Astrocyte (in vitro differentiated cells and primary cell): ENCODE data around the gene C1QTNF3. TPM values are rescaled to one million over a fixed set of nuclear protein-coding genes. Genes with fewer than 3 reads are reported as not detected.

Experiments used
- DNase-seq: peaks from one replicate; pipeline ENCODE4 v3.0.0-alpha.2; 2010; ENCODE audit warnings: low read depth
- FAIRE-seq: peaks from 2 replicates; lab custom pipeline; 2011; peaks lifted over from hg19 to GRCh38; lab: Jason Lieb, UNC
- H2AFZ ChIP-seq: 2 replicates; pipeline ENCODE4 v1.6.0; 2012; ENCODE audit warnings: low read depth, low read length, inconsistent platforms
- H3K27ac ChIP-seq: 2 replicates; pipeline ENCODE4 v1.5.1; 2011; ENCODE audit warnings: low read depth, low read length, inconsistent platforms
- H3K27me3 ChIP-seq: 2 replicates; pipeline ENCODE4 v1.6.0; 2011; ENCODE audit warnings: low read length, inconsistent platforms; ENCODE audit not compliant: insufficient read depth
- H3K36me3 ChIP-seq: 2 replicates; pipeline ENCODE4 v1.5.1; 2011; ENCODE audit warnings: low read length, inconsistent platforms; ENCODE audit not compliant: insufficient read depth
- H3K4me1 ChIP-seq: 2 replicates; pipeline ENCODE4 v1.5.1; 2011; ENCODE audit warnings: low read length, inconsistent platforms; ENCODE audit not compliant: insufficient read depth
- H3K4me2 ChIP-seq: 2 replicates; pipeline ENCODE4 v1.6.0; 2012; ENCODE audit warnings: low read length, inconsistent platforms
- H3K4me3 ChIP-seq: 2 replicates; pipeline ENCODE4 v1.5.1; 2011; ENCODE audit warnings: low read depth, mild to moderate bottlenecking, low read length, inconsistent platforms; ENCODE audit not compliant: insufficient read depth
- H3K79me2 ChIP-seq: 2 replicates; pipeline ENCODE4 v1.6.0; 2012; ENCODE audit warnings: mild to moderate bottlenecking, low read length, inconsistent platforms; ENCODE audit not compliant: insufficient read depth
- H3K9ac ChIP-seq: 2 replicates; pipeline ENCODE4 v1.6.0; 2012; ENCODE audit warnings: mild to moderate bottlenecking, low read length, inconsistent platforms
- H3K9me3 ChIP-seq: 2 replicates; pipeline ENCODE4 v1.5.1; 2012; ENCODE audit warnings: low read depth, mild to moderate bottlenecking, low read length, inconsistent platforms; ENCODE audit not compliant: insufficient read depth
- H4K20me1 ChIP-seq: 2 replicates; pipeline ENCODE4 v1.6.0; 2012; ENCODE audit warnings: low read length, inconsistent platforms; ENCODE audit not compliant: insufficient read depth
- H3K27ac Mint-ChIP-seq: one replicate; pipeline ENCODE4 v1.8.0; 2021; ENCODE audit warnings: mild to moderate bottlenecking, mixed read lengths; ENCODE audit not compliant: unreplicated experiment
- H3K27me3 Mint-ChIP-seq: one replicate; pipeline ENCODE4 v1.8.0; 2021; ENCODE audit warnings: low read depth, mixed read lengths; ENCODE audit not compliant: unreplicated experiment
- H3K36me3 Mint-ChIP-seq: one replicate; pipeline ENCODE4 v1.8.0; 2021; ENCODE audit warnings: low read depth, mixed read lengths; ENCODE audit not compliant: unreplicated experiment
- H3K4me1 Mint-ChIP-seq: one replicate; pipeline ENCODE4 v1.8.0; 2021; ENCODE audit warnings: low read depth, mixed read lengths; ENCODE audit not compliant: unreplicated experiment
- H3K4me3 Mint-ChIP-seq: one replicate; pipeline ENCODE4 v1.8.0; 2021; ENCODE audit warnings: mild to moderate bottlenecking, moderate library complexity, mixed read lengths; ENCODE audit not compliant: unreplicated experiment
- H3K9me3 Mint-ChIP-seq: one replicate; pipeline ENCODE4 v1.8.0; 2021; ENCODE audit warnings: mild to moderate bottlenecking, mixed read lengths; ENCODE audit not compliant: unreplicated experiment
- CTCF ChIP-seq: IDR thresholded peaks from 2 replicates; pipeline ENCODE4 v1.5.1; 2011; ENCODE audit warnings: low read depth, mild to moderate bottlenecking, inconsistent platforms, low read length, moderate library complexity; ENCODE audit not compliant: insufficient read depth
- EZH2 ChIP-seq: IDR thresholded peaks from 2 replicates; pipeline ENCODE4 v1.6.1; 2012; ENCODE audit warnings: mild to moderate bottlenecking, low read length, inconsistent platforms; ENCODE audit not compliant: insufficient read depth
- total RNA-seq: library from RNA; stranded (reverse); gene quantifications from 2 replicates; pipeline ENCODE4 v1.2.1, GENCODE V29; 2021

The C1QTNF3 gene
- total RNA-seq, 1 donor from 2014 or later = 0.95 TPM

GRCh38 chr5:34039398-34040157 is 3.4 kb downstream of the C1QTNF3 start:
- no peaks in the 10 kb centered on the region for H3K27me3 ChIP-seq
- no peak overlapping the region for H3K4me3 Mint-ChIP-seq
- no peaks in the 10 kb centered on the region for H3K79me2 ChIP-seq
- H3K27ac ChIP-seq = no peak overlapping the region
- TF ChIP-seq CTCF = no peak
- H3K27me3 Mint-ChIP-seq = no peaks in the 10 kb centered on the region
- H3K4me1 ChIP-seq = peaks cover 4% of the 10 kb centered on the region
- H3K4me2 ChIP-seq = no peak overlapping the region
- H3K36me3 ChIP-seq = no peaks in the 10 kb centered on the region
- no peak overlapping the region for H2AFZ ChIP-seq
- FAIRE-seq = no peak
- peaks cover 32% of the 10 kb centered on the region for H3K4me1 Mint-ChIP-seq
- no peaks in the 10 kb centered on the region for H4K20me1 ChIP-seq
- no peaks in the 10 kb centered on the region for H3K9me3 ChIP-seq
- H3K9me3 Mint-ChIP-seq = no peaks in the 10 kb centered on the region
- no peak overlapping the region for H3K9ac ChIP-seq
- H3K27ac Mint-ChIP-seq = no peak overlapping the region
- no peak overlapping the region for H3K4me3 ChIP-seq
- H3K36me3 Mint-ChIP-seq = peaks cover 6% of the 10 kb centered on the region
- DNase-seq = no peak

GRCh38 chr5:34038838-34039237 is 4.2 kb downstream of the C1QTNF3 start:
- peak overlapping the region; percentile 53 for H3K27ac Mint-ChIP-seq

More at GRCh38 chr5:34038838-34039237, 4.2 kb downstream of the C1QTNF3 start:
- H2AFZ ChIP-seq = no peak overlapping the region
- H3K4me1 ChIP-seq = peaks cover 4% of the 10 kb centered on the region
- no peak overlapping the region for H3K27ac ChIP-seq
- peaks cover 32% of the 10 kb centered on the region for H3K4me1 Mint-ChIP-seq
- no peaks in the 10 kb centered on the region for H3K36me3 ChIP-seq
- H3K9ac ChIP-seq = no peak overlapping the region
- no peaks in the 10 kb centered on the region for H3K79me2 ChIP-seq
- no peaks in the 10 kb centered on the region for H3K27me3 Mint-ChIP-seq
- H3K9me3 ChIP-seq = no peaks in the 10 kb centered on the region
- H4K20me1 ChIP-seq = no peaks in the 10 kb centered on the region
- H3K36me3 Mint-ChIP-seq = peaks cover 6% of the 10 kb centered on the region
- no peaks in the 10 kb centered on the region for H3K27me3 ChIP-seq
- H3K4me3 ChIP-seq = no peak overlapping the region
- FAIRE-seq (no peak), DNase-seq (no peak)
- TF ChIP-seq CTCF (no peak), EZH2 (no peak)
- no peaks in the 10 kb centered on the region for H3K9me3 Mint-ChIP-seq
- no peak overlapping the region for H3K4me2 ChIP-seq
- H3K4me3 Mint-ChIP-seq = peak overlapping the region; percentile 40
